Endothelial cell of hepatic sinusoid (primary cell): ENCODE measurements around the gene KCNK6.

Source experiments
- in situ Hi-C: cut with HindIII; loops from 2 replicates; pipeline ENCODE4 v1.10.0; 2017; ENCODE audit warnings: low sequenced_read_pairs

KCNK6 gene

GRCh38 chr19:38319421-38320258 lies at the start of gene KCNK6:
KCNK6 (plus strand) TSS chr19:38319845; CDS start chr19:38319951, 106 bp downstream.
- in situ Hi-C loops: loop anchor here (5.0 kb wide), 1 partner anchor 67 kb away; no protein-coding TSS in a partner anchor

DNA sequence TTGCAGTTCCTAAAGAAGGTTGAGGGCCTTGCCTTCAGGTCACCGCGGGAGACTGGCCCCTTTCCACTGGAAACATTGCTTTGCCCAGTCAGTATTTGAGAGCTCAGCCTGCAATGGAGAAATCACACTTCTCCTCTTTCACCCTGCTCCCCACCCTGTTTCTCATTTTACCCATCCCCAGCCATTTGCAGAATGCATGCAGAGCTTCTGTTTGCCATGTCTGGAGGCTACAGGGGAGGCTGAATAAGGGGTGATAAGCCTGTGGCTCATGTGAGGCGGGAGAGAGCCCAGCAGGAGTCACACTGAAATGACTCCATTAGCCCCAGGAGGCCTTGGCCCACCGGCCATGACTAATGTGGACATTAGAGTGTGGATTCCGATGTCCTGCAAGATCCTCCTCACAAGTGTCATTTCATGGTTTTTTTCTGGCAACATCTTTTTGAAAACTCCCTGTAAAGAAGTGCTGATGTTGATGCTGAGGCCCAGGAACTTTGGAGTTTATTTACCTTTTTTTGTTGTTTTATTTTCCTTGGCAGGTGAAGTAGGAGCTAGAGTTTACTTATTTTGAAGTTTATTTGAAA lies 49.0 kb upstream of the KCNK6 start:
- in situ Hi-C loops: no loop called here

- in situ Hi-C loops: no loop called here
Measured at GRCh38 chr19:38273499-38273898, 46.1 kb upstream of the KCNK6 start.

- in situ Hi-C loops: no loop called here
Measured at GRCh38 chr19:38274739-38275138, 44.9 kb upstream of the KCNK6 start.

DNA sequence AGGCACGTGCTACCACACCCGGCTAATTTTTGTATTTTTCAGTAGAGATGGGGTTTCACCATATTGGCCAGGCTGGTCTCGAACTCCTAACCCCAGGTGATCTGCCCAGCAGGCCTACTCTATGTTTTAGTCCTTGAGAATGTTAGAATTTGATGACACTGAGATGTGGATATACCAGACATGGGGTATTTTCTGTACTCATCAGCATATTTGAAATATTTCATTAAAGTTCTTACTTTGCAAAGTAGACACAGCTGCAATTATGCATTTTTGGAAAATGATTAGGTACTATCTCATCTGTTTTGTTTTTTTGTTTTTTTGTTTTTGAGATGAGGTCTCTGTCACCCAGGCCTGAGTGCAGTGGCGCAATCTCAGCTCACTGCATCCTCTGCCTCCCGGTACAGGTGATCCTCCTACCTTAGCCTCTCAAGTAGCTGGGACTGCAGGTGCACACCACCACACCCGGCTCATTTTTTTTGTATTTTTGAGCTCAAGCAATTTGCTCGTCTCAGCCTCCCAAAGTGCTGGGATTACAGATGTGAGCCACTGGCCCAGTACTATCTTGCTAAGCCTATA lies 42.6 kb upstream of the KCNK6 start:
- in situ Hi-C loops: no loop called here

GRCh38 chr19:38277549-38277948 lies 42.1 kb upstream of the KCNK6 start:
- in situ Hi-C loops: no loop called here

DNA sequence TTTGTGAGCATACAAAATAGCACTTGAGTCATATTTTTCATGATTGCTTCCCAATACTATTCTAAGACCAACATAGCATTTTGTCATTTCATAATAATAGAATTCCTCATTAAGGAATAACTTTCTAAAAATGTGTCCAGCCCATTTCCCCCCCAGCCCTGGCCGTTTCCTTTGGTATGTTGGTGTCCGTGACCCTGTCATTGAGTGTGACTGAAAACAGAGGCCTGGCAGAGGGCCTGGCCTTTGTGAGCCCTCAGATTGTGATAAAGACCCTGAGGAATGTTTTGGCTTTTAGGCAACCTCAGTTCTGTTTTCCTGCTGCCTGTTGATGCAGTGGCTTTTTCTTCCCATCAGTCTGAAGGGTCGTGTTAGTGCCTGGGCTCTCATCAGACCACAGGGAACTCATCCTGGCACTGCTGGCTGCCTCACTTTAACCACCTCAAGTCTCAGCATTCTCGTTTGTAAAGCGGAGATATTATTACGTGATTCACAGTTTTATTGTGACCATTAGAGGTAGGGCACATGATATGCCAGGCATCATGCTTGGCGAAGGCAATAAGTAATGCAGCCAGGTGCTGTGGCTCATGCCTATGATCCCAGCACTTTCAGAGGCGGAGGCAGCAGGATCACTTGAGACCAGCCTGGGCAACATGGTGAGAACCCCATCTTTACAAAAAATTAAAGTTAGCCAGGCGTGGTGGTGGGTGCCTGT lies 41.5 kb upstream of the KCNK6 start:
- in situ Hi-C loops: no loop called here

DNA sequence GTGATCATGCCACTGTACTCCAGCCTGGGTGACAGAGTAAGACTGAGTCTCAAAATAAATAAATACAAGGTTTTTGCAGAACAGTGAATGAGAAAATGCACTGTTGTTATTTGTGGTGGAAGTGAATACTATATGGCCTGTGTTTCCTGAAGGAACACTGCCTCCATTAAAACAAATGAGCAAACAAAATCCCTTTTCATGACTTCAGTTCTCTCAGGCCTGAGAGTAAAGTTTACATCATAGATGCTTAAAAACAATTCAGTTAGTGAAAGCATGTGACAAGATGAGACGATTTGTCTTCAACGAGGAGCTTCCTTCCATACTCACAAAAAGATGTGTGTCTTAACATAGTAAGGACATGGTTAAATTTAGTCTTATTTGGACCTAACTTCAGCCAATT lies 40.9 kb upstream of the KCNK6 start:
- in situ Hi-C loops: no loop called here

DNA sequence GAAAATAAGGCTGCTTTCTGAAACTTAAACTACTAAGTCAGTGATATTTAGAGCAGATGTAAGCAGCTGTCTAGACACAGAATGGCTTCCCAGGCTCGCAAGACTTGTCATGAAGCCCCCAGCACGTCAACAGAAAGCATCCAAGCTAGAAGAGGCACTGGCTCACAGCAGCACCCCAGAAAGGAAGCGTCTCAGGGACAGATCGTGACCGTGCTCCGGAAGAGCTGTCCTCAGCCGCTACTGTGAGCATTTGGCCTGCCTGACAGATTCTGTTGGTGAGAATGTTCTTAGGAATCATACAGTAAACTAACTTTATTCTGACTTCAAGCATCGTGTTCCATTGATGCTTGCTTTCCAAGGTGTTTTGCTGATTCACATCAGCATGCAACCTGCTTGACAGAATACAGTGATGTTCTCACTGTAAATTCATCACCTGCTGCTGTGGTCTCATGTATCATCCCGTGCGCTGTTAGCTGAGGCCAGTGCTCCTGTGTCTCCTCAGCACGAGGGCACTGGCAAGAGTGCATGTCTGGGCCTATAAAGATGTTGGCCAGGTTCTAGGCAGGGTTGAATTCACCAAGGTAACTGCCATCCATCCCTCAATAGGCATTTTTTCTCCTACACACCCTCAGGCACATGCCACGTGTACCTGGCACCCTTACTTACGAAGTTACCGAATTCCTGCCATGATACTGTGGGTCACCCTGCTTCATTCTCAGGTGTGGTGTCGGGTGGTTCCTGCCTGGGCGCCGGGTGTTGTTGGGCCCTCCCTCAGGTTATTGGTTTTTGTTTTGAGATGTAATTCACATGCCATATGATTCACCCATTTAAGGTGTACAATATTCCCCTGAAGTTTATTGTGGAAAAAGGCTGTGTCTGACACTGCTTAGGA lies 39.4 kb upstream of the KCNK6 start:
- in situ Hi-C loops: no loop called here

GRCh38 chr19:38281811-38282566 lies 37.7 kb upstream of the KCNK6 start:
- in situ Hi-C loops: no loop called here

GRCh38 chr19:38283271-38283670 lies 36.4 kb upstream of the KCNK6 start:
- in situ Hi-C loops: no loop called here

DNA sequence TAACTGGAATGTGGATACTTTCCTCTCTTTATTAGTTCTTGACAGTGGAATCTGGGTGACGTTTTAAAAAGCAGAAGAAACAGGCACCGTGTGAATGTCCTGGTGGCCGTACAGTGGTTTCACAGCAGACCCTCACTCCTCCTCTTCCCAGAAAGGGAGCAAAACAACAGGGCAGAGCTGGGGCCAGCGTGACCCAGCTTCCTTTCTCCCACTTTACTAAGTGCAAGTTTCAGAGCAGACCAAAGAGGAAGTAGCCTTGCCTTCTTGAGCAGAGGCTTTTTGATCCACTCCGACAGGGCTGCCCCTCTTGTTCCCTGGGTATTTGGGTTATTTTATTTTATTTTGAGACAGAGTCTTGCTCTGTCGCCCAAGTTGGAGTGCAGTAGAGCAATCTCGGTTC lies 35.2 kb upstream of the KCNK6 start:
- in situ Hi-C loops: no loop called here

DNA sequence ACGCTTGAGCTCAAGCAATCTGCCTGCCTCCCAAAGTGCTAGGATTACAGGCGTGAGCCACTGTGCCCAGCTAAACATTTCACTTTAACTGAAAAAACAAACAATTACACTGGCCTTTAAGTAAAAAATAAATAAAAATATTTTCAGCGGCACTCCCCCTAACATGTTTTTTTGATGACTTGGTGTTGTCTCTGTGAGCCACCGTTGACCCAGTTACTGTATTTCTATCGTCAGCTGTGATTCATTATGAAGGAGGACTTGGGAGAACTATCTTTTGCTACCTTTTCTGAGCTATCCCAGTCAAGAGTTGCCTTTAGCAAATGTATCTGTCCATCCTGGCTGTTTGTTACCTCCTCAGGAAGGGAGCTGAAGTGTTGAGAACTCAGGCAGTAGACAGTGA lies 34.1 kb upstream of the KCNK6 start:
- in situ Hi-C loops: no loop called here

- in situ Hi-C loops: no loop called here
Measured at GRCh38 chr19:38287604-38288003, 32.0 kb upstream of the KCNK6 start.

DNA sequence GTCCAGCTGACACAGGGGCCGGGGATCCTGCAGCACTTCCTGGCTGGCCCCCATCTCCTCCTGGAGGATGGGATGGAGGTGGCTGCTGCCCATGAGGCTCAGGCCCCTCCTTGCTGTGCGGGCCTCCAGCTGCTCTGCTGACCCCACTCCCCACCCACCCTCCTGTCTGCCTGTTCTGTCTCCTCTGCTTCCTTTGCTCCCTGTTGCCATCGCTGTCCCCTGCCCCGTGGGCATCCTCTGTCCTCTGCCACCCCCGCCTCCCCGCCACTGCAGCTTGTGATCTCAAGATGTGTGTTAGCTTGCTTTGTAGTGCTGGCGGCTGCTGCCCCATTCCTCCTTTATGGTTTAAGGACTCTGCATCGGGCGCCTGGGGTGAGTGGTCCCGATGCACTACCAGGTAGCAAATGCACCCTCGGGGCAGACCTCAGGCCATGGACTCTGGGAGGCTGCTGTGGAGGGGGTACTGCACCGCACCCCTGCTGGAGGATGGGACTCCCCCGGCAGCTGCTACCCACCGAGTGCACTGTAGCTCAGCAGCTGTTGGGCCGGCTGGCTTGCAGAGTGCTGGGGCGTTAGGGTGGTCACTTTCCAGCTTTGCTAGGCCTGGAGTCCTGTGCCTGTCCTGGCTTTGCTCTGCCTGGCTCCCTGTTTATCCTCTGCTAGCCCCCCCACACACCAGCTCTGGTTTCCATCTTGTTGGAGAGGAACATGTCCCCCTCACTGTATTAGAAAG lies 31.4 kb upstream of the KCNK6 start:
- in situ Hi-C loops: no loop called here

GRCh38 chr19:38289955-38290354 lies 29.7 kb upstream of the KCNK6 start:
- in situ Hi-C loops: no loop called here

DNA sequence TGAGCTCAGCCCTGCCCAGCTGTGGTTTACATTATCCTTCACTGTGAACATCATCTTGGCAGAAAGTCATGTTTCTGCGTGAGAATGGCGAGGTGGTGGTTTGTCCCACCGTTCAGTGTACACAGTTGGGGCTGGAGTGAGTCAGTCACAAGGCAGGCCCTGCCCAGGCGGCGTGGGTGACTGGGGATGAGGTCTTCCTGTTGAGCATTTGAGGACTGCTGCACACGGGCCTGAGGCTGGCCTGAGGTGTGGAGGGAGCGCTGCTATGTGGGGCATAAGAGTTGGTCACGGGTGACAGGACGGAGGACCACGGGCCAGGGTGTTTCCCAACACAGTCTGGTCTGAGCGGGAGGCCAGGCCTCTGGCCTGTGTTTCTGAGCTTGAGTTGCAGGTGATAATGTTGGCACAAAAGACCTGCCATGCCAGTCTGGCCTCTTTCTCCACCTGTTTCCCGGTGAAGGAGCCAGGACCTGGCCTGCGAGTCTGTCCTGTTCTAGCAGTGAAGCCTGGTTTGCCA lies 29.0 kb upstream of the KCNK6 start:
- in situ Hi-C loops: no loop called here

GRCh38 chr19:38291855-38292254 lies 27.8 kb upstream of the KCNK6 start:
- in situ Hi-C loops: no loop called here

GRCh38 chr19:38293281-38293680 lies 26.4 kb upstream of the KCNK6 start:
- in situ Hi-C loops: no loop called here
